Measurements from ENCODE around the gene JAM2. TPM values are rescaled to one million over a fixed set of nuclear protein-coding genes. Genes with fewer than 3 reads are reported as not detected.

Gene JAM2
- polyA plus RNA-seq, 2 donors: 3.8 to 4.2 TPM

DNA sequence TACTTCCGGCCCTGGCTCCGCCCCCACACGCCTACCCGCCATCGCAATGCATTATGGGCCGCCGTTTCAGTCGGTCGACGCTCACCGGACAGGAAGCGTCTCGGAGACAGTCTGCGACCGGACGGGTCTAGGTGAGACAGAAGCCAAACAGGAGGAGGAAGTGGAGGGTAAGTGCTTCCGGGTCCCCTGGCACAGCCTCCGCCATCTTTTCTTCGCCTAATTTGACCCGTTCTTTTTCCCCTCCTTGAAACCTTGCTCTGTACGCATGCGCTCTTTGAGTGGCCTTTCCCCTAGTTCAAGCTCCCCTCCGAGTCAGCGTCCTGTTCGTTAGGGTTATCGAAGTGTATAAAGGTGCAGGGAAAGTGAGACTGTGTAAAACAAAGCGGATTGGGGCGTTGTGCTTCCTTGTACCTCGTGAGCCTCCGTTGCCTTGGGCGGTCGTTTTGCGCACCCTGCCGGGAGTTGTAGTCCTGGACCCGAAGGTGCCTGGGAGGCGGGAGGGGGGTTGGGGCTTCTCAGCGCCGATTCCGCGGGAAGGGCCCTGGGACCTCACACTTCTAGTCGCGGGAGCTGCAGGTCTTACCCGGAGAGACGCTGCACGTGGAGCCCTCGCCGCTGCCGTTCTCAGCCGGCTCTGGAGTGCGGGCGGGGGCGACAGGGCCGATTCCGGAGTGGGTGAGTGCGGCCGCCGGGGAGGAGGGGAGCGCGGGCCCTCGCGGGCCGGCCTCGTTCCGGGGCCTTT lies 96.0 kb downstream of the JAM2 start, which contains the start of the genes ATP5PF and GABPA:
TSS of gene ATP5PF (minus strand) at position 1 of the 742 bp plus-strand sequence. CDS start 5,110 bp downstream, outside the sequence.
TSS of gene GABPA (plus strand) at position 69 of the 742 bp plus-strand sequence. CDS start 6,627 bp downstream, outside the sequence.
- H3K27me3 ChIP-seq (ENCODE audit: control insufficient read depth in 1 of 2, insufficient read depth in 2 of 2, low read length in 2 of 2): no peaks in the 10 kb centered on the region
- H3K4me1 ChIP-seq (ENCODE audit: control insufficient read depth in 2 of 2, insufficient read depth in 2 of 2, low read length in 1 of 2): no peaks in the 10 kb centered on the region
- 0 to 1% methylated on average over 58 to 64 of the region's 64 CpGs for WGBS, 2 donors
- H3K4me3 ChIP-seq (ENCODE audit: low read depth in 1 of 2, low read length in 2 of 2): peak within 1 kb of the TSS; percentile 91 to 100
- peaks cover 0 to 2% of the 10 kb centered on the region in 2 donors for H3K36me3 ChIP-seq (ENCODE audit: control insufficient read depth in 2 of 2, insufficient read depth in 2 of 2, low read length in 1 of 2)
- peak within 1 kb of the TSS; percentile 97 to 100 for H3K27ac ChIP-seq (ENCODE audit: low read depth in 2 of 2, low read length in 1 of 2)
- no peaks in the 10 kb centered on the region for H3K9me3 ChIP-seq (ENCODE audit: control insufficient read depth in 2 of 2, insufficient read depth in 1 of 2, low read depth in 1 of 2, low read length in 1 of 2)

DNA sequence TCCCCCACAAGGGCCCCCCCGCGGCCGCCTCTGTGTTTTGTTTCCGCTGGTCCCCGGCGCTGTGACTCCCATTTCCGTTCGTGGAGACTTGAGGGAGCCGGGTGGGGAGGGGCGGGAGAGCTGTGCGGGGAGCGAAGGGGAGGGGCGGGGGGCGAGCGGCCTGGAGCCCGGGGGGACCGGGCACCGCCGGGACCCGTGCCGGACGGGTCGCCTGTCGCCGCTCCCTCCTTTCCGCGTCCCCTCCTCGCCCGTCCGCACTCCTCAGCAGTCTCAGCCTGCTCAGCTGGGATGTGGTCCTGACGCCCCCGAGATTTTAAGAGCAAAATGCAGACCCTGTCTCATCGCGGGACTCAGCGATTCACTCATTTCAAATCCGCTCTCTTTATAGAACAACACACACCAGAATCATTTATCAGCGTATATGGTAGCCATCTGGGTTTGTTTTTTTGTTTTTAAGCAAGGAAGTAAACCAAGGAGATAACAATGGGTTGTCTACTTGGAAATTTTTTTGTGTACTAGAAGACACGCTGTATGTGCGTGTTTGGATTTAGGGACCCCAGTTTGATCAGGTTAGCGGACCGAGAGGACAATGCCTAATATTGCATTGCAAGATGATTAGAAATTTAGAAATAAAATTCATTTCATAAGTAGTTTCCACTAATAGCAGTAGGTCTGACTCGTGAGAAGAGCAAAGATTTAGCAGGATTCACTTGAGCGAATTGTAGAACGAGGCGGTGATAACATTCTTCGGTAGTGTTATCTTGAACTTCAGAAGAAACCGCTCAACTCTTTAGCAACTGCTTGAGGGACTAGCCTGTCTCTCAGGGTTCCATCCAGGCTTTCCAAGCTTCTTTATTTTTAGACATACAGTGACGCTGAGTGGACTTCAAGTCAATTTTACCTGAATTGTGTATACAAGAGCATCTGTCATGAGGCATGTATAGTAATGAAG lies 96.9 kb downstream of the JAM2 start:
- Histone ChIP-seq H3K27ac (ENCODE audit: low read depth in 2 of 2, low read length in 1 of 2) (peak overlapping the region; percentile 97 to 100), H3K27me3 (ENCODE audit: control insufficient read depth in 1 of 2, insufficient read depth in 2 of 2, low read length in 2 of 2) (no peaks in the 10 kb centered on the region), H3K36me3 (ENCODE audit: control insufficient read depth in 2 of 2, insufficient read depth in 2 of 2, low read length in 1 of 2) (peaks cover 0 to 2% of the 10 kb centered on the region in 2 donors), H3K4me1 (ENCODE audit: control insufficient read depth in 2 of 2, insufficient read depth in 2 of 2, low read length in 1 of 2) (no peaks in the 10 kb centered on the region), H3K4me3 (ENCODE audit: low read depth in 1 of 2, low read length in 2 of 2) (peak overlapping the region; percentile 91 to 100), H3K9me3 (ENCODE audit: control insufficient read depth in 2 of 2, insufficient read depth in 1 of 2, low read depth in 1 of 2, low read length in 1 of 2) (no peaks in the 10 kb centered on the region)
- WGBS, 2 donors: 1% methylated on average over 35 to 48 of the region's 48 CpGs

DNA sequence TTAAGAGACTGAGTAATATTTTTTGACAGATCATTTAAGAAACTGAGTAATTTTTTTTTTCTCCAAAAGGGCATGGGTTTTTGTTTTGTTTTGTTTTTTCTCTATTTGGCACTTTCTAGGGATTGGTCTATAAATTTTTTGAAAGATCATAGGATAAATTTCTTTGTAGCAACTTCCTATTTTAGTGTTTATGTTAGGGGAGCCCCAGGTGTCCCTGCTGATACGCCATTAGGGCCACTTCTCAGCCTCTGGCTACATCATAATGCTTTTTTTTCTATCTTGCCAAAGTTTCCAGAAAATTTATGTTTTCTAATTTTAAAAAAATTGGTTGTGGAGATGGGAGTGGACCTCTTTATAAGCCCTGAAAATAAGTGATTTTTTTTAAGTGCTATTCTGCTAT lies 98.4 kb downstream of the JAM2 start:
- peaks cover 0 to 2% of the 10 kb centered on the region in 2 donors for H3K36me3 ChIP-seq (ENCODE audit: control insufficient read depth in 2 of 2, insufficient read depth in 2 of 2, low read length in 1 of 2)
- H3K27ac ChIP-seq (ENCODE audit: low read depth in 2 of 2, low read length in 1 of 2): no peak overlapping the region
- WGBS, 2 donors: 73 to 76% methylated on average over 1 of the region's 1 CpG

DNA sequence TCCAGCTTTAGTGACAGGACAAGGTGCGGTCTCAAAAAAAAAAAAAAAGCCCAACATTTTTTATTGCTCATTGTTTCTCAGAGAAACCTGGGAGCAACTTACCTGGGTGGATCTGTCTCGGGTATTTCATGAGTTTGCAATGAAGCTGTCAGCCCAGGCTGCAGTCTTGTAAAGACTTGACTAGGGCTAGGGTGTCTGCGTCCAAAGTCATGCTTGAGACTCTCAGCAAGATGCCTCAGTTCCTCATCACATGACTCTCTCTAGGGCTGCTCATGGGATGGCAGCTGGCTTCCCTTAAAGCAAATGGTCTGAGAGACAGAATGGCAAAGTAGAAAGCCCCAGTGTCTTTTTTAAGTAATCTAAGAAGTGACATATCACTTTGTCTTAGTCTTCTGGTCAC lies 103.8 kb downstream of the JAM2 start:
- Histone ChIP-seq H3K9me3 (ENCODE audit: control insufficient read depth in 2 of 2, insufficient read depth in 1 of 2, low read depth in 1 of 2, low read length in 1 of 2) (no peaks in the 10 kb centered on the region), H3K4me3 (ENCODE audit: low read depth in 1 of 2, low read length in 2 of 2) (no peak overlapping the region), H3K36me3 (ENCODE audit: control insufficient read depth in 2 of 2, insufficient read depth in 2 of 2, low read length in 1 of 2) (peaks cover 2% of the 10 kb centered on the region in 2 donors), H3K27ac (ENCODE audit: low read depth in 2 of 2, low read length in 1 of 2) (peak overlapping the region in 1 of 2 donors; percentile 1), H3K27me3 (ENCODE audit: control insufficient read depth in 1 of 2, insufficient read depth in 2 of 2, low read length in 2 of 2) (no peaks in the 10 kb centered on the region), H3K4me1 (ENCODE audit: control insufficient read depth in 2 of 2, insufficient read depth in 2 of 2, low read length in 1 of 2) (no peaks in the 10 kb centered on the region)
- 82 to 85% methylated on average over 3 of the region's 3 CpGs for WGBS, 2 donors

More for the DNA sequence above, 98.4 kb downstream of the JAM2 start:
- no peak overlapping the region for H3K4me3 ChIP-seq (ENCODE audit: low read depth in 1 of 2, low read length in 2 of 2)
- no peaks in the 10 kb centered on the region for H3K4me1 ChIP-seq (ENCODE audit: control insufficient read depth in 2 of 2, insufficient read depth in 2 of 2, low read length in 1 of 2)
- no peaks in the 10 kb centered on the region for H3K9me3 ChIP-seq (ENCODE audit: control insufficient read depth in 2 of 2, insufficient read depth in 1 of 2, low read depth in 1 of 2, low read length in 1 of 2)
- no peaks in the 10 kb centered on the region for H3K27me3 ChIP-seq (ENCODE audit: control insufficient read depth in 1 of 2, insufficient read depth in 2 of 2, low read length in 2 of 2)

DNA sequence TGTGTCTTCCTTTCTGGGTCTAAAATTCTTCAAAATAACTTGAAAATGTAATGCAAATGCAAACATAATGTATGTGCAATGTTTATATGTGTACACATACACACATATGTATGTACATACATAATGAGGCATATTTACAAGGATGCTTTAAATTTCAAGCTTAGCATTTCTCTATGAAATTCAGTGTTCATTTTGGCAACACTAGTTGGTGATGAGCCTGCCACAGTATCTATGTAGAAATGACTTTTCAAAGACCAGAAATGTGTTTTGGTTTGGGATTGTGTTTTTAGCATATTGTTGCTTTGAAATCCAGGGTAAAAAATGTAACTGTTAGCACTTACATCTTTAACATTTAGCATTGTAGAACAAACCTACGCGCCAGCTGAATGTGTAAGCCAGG lies 105.8 kb downstream of the JAM2 start:
- H3K36me3 ChIP-seq (ENCODE audit: control insufficient read depth in 2 of 2, insufficient read depth in 2 of 2, low read length in 1 of 2): peaks cover 3 to 5% of the 10 kb centered on the region in 2 donors
- 98 to 100% methylated on average over 2 of the region's 2 CpGs for WGBS, 2 donors
- no peak overlapping the region for H3K4me3 ChIP-seq (ENCODE audit: low read depth in 1 of 2, low read length in 2 of 2)
- H3K27me3 ChIP-seq (ENCODE audit: control insufficient read depth in 1 of 2, insufficient read depth in 2 of 2, low read length in 2 of 2): no peaks in the 10 kb centered on the region
- H3K9me3 ChIP-seq (ENCODE audit: control insufficient read depth in 2 of 2, insufficient read depth in 1 of 2, low read depth in 1 of 2, low read length in 1 of 2): no peaks in the 10 kb centered on the region
- no peak overlapping the region for H3K27ac ChIP-seq (ENCODE audit: low read depth in 2 of 2, low read length in 1 of 2)
- H3K4me1 ChIP-seq (ENCODE audit: control insufficient read depth in 2 of 2, insufficient read depth in 2 of 2, low read length in 1 of 2): no peaks in the 10 kb centered on the region

DNA sequence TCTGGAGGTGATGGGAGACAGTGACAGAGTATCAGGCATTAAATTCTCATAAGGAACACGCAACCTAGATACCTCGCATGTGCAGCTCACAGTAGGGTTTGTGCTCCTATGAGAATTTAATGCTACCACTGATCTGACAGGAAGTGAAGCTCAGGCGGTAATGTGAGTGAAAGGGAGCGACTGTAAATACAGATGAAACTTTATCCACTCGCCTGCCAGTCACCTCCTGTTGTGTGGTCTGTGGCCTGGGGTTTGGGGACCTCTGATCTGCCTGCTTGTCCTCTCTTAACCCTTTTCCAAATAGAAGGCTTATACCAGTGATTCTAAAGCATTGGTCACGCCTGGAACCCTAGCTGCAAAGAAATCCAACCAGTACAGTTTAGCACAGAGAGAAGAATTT lies 111.0 kb downstream of the JAM2 start:
- WGBS, 2 donors: 86 to 89% methylated on average over 6 of the region's 6 CpGs
- no peaks in the 10 kb centered on the region for H3K9me3 ChIP-seq (ENCODE audit: control insufficient read depth in 2 of 2, insufficient read depth in 1 of 2, low read depth in 1 of 2, low read length in 1 of 2)
- no peaks in the 10 kb centered on the region for H3K27me3 ChIP-seq (ENCODE audit: control insufficient read depth in 1 of 2, insufficient read depth in 2 of 2, low read length in 2 of 2)
- H3K4me3 ChIP-seq (ENCODE audit: low read depth in 1 of 2, low read length in 2 of 2): no peak overlapping the region
- no peaks in the 10 kb centered on the region for H3K4me1 ChIP-seq (ENCODE audit: control insufficient read depth in 2 of 2, insufficient read depth in 2 of 2, low read length in 1 of 2)
- H3K27ac ChIP-seq (ENCODE audit: low read depth in 2 of 2, low read length in 1 of 2): no peak overlapping the region
- H3K36me3 ChIP-seq (ENCODE audit: control insufficient read depth in 2 of 2, insufficient read depth in 2 of 2, low read length in 1 of 2): peaks cover 5 to 6% of the 10 kb centered on the region in 2 donors

DNA sequence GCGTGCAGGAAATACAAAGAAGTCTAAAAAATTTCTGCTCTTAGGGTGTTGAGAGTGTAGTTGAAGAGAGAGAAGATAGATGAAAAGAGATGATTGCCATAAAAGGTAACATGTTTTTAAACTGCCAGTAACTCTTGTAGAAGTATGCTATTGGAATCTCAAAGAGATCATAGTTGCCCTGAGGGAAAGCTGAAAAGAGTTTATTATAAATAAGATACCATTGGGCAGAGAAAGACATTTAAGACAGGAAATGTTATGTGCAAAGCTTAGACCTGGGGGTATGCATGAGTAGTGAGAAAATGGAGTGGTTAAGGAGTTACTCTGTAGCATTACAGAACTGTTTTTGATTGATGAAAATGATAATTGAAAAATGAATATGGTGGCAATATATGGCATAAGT lies 113.4 kb downstream of the JAM2 start:
- Histone ChIP-seq H3K27me3 (ENCODE audit: control insufficient read depth in 1 of 2, insufficient read depth in 2 of 2, low read length in 2 of 2) (no peaks in the 10 kb centered on the region), H3K36me3 (ENCODE audit: control insufficient read depth in 2 of 2, insufficient read depth in 2 of 2, low read length in 1 of 2) (peaks cover 6 to 7% of the 10 kb centered on the region in 2 donors), H3K27ac (ENCODE audit: low read depth in 2 of 2, low read length in 1 of 2) (no peak overlapping the region), H3K4me3 (ENCODE audit: low read depth in 1 of 2, low read length in 2 of 2) (no peak overlapping the region), H3K4me1 (ENCODE audit: control insufficient read depth in 2 of 2, insufficient read depth in 2 of 2, low read length in 1 of 2) (no peaks in the 10 kb centered on the region), H3K9me3 (ENCODE audit: control insufficient read depth in 2 of 2, insufficient read depth in 1 of 2, low read depth in 1 of 2, low read length in 1 of 2) (no peaks in the 10 kb centered on the region)
- 97 to 100% methylated on average over 1 of the region's 1 CpG for WGBS, 2 donors

DNA sequence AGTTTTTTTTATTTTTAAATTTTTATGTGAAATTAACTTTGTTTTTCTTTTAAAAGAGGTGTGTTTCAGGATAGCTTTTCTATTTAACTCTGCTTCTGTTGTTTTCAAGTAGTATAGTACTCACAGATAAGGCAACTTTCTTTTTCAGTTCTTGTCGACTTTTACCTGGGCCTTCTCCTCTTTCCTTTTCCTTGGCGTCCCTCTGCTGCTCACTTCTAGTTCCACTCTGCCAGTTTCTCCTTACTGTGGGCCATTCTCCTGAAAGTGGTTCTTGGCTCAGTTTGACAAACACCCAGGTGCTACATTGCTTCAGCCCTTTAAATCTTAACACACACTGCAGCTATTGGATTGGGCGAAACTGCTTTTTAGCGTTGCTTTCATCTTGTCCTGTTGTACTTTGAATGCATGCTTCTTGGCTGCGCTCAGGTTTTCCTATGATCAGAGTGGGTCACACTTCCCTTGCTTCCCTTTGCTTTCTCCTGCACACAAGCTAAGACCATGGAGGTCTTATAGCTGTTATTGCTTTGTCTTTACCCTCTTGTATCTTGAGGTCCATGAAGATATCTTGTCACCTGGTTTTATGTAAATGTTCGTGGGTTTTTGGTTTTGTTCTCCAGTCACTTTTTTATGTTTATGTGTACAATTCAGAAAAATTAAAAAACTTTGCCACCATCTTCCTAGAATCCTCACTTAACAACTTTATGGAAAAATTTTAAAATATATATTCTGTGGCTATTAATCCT lies 117.3 kb downstream of the JAM2 start:
- WGBS, 2 donors: 77 to 79% methylated on average over 6 of the region's 6 CpGs
- no peaks in the 10 kb centered on the region for H3K9me3 ChIP-seq (ENCODE audit: control insufficient read depth in 2 of 2, insufficient read depth in 1 of 2, low read depth in 1 of 2, low read length in 1 of 2)
- H3K4me3 ChIP-seq (ENCODE audit: low read depth in 1 of 2, low read length in 2 of 2): no peak overlapping the region
- no peaks in the 10 kb centered on the region for H3K4me1 ChIP-seq (ENCODE audit: control insufficient read depth in 2 of 2, insufficient read depth in 2 of 2, low read length in 1 of 2)
- no peak overlapping the region for H3K27ac ChIP-seq (ENCODE audit: low read depth in 2 of 2, low read length in 1 of 2)
- no peaks in the 10 kb centered on the region for H3K27me3 ChIP-seq (ENCODE audit: control insufficient read depth in 1 of 2, insufficient read depth in 2 of 2, low read length in 2 of 2)
- peaks cover 9 to 14% of the 10 kb centered on the region in 2 donors for H3K36me3 ChIP-seq (ENCODE audit: control insufficient read depth in 2 of 2, insufficient read depth in 2 of 2, low read length in 1 of 2)

DNA sequence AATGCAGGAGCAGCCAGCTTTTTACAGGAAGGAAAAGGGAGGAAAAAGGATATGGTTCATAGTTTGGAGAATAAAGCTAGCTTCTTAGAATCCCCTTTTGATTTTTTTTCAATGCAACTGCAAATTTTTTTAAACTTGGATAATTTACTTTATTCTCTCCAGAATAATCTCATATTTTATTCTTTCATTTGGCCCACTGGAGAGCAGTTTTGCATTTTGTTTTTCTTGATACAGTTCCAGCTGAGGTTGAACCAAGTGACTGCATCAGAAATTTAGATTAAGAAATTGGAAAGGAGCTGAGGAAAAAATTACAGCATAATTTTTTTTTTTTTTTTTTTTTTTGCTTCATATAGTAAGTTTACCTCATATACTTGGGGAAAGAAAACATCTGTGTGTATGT lies 118.5 kb downstream of the JAM2 start:
- no peak overlapping the region for H3K27ac ChIP-seq (ENCODE audit: low read depth in 2 of 2, low read length in 1 of 2)
- H3K4me1 ChIP-seq (ENCODE audit: control insufficient read depth in 2 of 2, insufficient read depth in 2 of 2, low read length in 1 of 2): no peaks in the 10 kb centered on the region
- peaks cover 9 to 15% of the 10 kb centered on the region in 2 donors for H3K36me3 ChIP-seq (ENCODE audit: control insufficient read depth in 2 of 2, insufficient read depth in 2 of 2, low read length in 1 of 2)
- H3K27me3 ChIP-seq (ENCODE audit: control insufficient read depth in 1 of 2, insufficient read depth in 2 of 2, low read length in 2 of 2): no peaks in the 10 kb centered on the region
- H3K9me3 ChIP-seq (ENCODE audit: control insufficient read depth in 2 of 2, insufficient read depth in 1 of 2, low read depth in 1 of 2, low read length in 1 of 2): no peaks in the 10 kb centered on the region
- H3K4me3 ChIP-seq (ENCODE audit: low read depth in 1 of 2, low read length in 2 of 2): no peak overlapping the region

All from esophagus (tissue), 2 donors.